ENCODE measurements around the gene ICAM1. TPM values are rescaled to one million over a fixed set of nuclear protein-coding genes. Genes with fewer than 3 reads are reported as not detected.

ICAM1 gene
- total and polyA plus RNA-seq, 9 donors, result 12.1 to 116 (median 18.7) TPM

DNA sequence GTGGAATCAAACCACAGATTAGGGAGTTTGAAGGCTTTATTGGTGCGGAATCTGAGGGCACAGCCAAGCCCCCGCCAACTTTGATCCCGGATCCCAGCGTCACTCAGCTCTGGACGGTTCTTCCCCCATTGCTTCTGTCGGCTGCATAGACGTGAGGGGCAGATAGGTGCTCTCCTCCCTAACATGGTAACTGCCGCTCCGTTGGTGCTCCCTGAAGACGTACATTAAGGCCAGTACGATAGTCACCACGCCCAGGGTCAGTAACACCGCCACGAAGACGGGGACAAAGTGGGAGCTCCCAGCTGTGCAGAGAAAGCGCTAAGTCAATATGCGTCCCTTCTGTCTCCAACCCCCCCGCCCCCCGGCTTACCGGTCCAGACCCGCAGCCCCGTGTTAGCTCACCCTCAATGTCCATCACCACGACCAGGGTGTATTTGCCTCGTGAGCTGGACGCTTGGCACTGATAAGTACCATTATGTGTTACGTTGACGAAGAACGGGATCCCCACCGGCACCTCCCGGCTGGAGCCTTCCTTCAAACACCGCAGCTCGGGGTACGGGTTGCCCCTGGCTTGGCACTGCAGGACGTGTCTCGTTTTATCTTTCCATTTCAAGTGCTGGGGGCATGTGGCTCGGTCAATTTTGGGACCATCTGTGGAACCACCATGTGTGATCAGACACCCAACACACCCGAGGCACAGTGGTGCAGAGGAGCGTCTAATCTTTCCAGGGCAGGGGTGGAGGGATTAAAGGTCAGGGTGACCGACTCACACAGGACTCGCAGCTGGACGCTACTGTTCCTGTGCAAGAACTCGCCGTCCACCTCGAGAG is 63.1 kb downstream of the ICAM1 start:
- WGBS, 3 donors, result 0 to 10% (median 2%) methylated on average over 36 to 44 of the region's 44 CpGs
- DNase-seq, result peak in 1 of 5 donors; percentile 53
- Histone ChIP-seq H3K4me1 (ENCODE audit: insufficient read depth) (peaks cover 12% of the 10 kb centered on the region), H3K4me3 (peak overlapping the region; percentile 91), H3K27ac (peak overlapping the region in 1 of 2 donors; percentile 89), H3K36me3 (no peaks in the 10 kb centered on the region), H3K9me3 (no peaks in the 10 kb centered on the region), H3K27me3 (no peaks in the 10 kb centered on the region)
- TF ChIP-seq EP300 (IDR thresholded peaks at IDR 0.05) (no peak), POLR2A (IDR thresholded peaks at IDR 0.05) (no peak)
- TF ChIP-seq, protein P1, sequence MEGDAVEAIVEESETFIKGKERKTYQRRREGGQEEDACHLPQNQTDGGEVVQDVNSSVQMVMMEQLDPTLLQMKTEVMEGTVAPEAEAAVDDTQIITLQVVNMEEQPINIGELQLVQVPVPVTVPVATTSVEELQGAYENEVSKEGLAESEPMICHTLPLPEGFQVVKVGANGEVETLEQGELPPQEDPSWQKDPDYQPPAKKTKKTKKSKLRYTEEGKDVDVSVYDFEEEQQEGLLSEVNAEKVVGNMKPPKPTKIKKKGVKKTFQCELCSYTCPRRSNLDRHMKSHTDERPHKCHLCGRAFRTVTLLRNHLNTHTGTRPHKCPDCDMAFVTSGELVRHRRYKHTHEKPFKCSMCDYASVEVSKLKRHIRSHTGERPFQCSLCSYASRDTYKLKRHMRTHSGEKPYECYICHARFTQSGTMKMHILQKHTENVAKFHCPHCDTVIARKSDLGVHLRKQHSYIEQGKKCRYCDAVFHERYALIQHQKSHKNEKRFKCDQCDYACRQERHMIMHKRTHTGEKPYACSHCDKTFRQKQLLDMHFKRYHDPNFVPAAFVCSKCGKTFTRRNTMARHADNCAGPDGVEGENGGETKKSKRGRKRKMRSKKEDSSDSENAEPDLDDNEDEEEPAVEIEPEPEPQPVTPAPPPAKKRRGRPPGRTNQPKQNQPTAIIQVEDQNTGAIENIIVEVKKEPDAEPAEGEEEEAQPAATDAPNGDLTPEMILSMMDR (IDR thresholded peaks at IDR 0.05), result no peak
- intact Hi-C loops (cut with DNase I), result loop anchor here in 1 of 4 donors (5.0 kb wide), 1 partner anchor 48 kb away; the partner anchor contains the start of gene TYK2

DNA sequence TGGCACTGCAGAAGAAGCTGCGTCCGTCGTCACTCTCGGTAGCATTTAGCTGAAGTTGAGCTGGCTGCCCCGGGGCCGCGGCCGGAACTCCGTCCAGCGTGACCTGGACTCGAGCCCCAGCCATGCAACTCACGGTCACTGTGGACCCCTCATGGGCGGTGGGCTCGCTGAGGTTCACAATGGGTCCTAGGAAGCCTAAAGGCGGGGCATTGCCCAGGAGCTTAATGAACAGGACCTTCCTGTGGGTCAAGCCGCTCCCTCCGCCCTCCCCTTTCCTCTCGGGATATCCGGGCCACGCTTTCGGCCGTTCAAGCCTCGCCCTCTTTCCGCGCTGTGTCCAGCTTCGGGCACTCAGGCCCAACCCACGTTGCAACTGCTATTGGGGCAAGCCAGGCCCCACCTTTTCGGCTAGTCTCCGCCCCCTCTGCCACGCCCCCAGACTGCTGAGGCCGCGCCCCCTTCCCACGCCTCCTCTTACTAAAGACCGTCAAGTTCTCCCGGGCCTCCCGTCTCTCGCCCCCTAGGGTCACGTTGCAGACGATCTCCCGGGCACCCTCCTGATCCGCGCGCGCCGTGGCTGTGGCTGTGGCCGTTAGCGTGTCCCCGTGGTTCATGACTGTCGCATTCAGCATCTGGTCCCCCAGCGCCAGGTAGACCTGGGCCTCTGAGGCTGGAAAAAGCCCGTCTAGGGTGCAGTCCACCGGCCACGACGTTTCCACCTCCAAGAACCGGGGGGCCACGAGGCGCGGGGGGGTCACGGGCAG is 63.9 kb downstream of the ICAM1 start:
- H3K4me3 ChIP-seq, result peak overlapping the region; percentile 91
- intact Hi-C loops (cut with DNase I), result loop anchor here in 1 of 4 donors (5.0 kb wide), 1 partner anchor 48 kb away; the partner anchor contains the start of gene TYK2
- H3K4me1 ChIP-seq (ENCODE audit: insufficient read depth), result peaks cover 12% of the 10 kb centered on the region
- no peaks in the 10 kb centered on the region for H3K36me3 ChIP-seq
- TF ChIP-seq POLR2A (IDR thresholded peaks at IDR 0.05) (no peak), EP300 (IDR thresholded peaks at IDR 0.05) (no peak)
- TF ChIP-seq, protein P1 (IDR thresholded peaks at IDR 0.05), result no peak
- peak overlapping the region in 1 of 2 donors; percentile 63 for H3K27ac ChIP-seq
- 1 to 4% (median 3%) methylated on average over 48 to 59 of the region's 59 CpGs for WGBS, 3 donors
- peak; percentile 94 to 98 (median 97) for DNase-seq
- no peaks in the 10 kb centered on the region for H3K9me3 ChIP-seq
- H3K27me3 ChIP-seq, result no peaks in the 10 kb centered on the region

DNA sequence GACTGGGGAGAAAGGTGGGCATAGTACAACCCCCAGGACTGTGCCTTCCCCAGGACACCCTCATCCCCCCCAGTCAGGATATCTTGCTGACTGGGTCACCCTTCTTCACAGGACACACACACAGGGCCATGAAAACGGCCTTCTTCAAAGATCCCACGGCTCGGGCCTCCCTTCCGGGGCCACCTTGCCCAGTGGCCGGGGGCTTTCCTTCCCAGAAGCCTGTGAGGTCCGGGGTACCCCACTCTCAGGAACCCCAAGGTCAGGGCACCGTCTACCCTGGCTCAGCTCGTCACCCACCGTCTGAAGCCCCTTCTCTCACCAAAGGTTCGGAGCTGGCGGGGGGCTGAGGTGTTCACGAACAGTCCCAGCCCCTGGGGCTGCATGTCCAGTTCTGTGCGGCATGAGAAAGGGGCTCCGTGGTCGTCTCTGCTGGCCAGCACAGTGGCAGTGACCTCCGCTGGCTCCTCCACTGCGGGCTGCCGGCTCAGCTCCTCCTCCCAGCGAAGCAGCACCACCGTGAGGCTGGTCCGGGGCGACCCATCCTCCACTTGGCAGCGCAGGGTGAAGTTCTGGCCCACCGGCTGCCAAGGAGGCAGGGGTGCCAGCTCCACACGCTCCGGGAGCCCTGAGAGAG is 64.5 kb downstream of the ICAM1 start:
- no peak for TF ChIP-seq POLR2A (IDR thresholded peaks at IDR 0.05)
- TF ChIP-seq EP300 (IDR thresholded peaks at IDR 0.05), result no peak
- TF ChIP-seq, protein P1 (IDR thresholded peaks at IDR 0.05), result no peak
- H3K27ac ChIP-seq, result peak overlapping the region in 1 of 2 donors; percentile 14
- no peak overlapping the region for H3K4me3 ChIP-seq
- H3K36me3 ChIP-seq, result no peaks in the 10 kb centered on the region
- intact Hi-C loops (cut with DNase I), result no loop called here
- no peaks in the 10 kb centered on the region for H3K27me3 ChIP-seq
- H3K9me3 ChIP-seq, result no peaks in the 10 kb centered on the region
- 44 to 55% (median 51%) methylated on average over 25 to 26 of the region's 26 CpGs for WGBS, 3 donors
- peak in 3 of 5 donors; percentile 21 to 51 (median 44) for DNase-seq
- peaks cover 12% of the 10 kb centered on the region for H3K4me1 ChIP-seq (ENCODE audit: insufficient read depth)

Small RNAs within 50 kb of the gene (microRNA-seq; reads per million reads assigned to microRNA genes)
- gene MIR4322, result 0 reads per million in 3 donors

Small RNAs within 50 kb of the gene (small RNA-seq; reads per million reads assigned to genes)
- gene AC011511.1, result not detected
- gene AC011511.4, result not detected
- gene MIR4322, result not detected

Other genes starting within 250 kb of the ICAM1 start
- 10 to 100 TPM; 34.0 to 49.5 (median 40.2) TPM for gene SHFL, start 184.8 kb upstream of the ICAM1 start, total RNA-seq
- 10 to 100 TPM; 39.0 to 42.1 TPM for gene SHFL, start 184.8 kb upstream of the ICAM1 start, polyA plus RNA-seq
- under 1 TPM in 6 of 7 donors, not detected in 1; 0.15 to 0.80 (median 0.38) TPM for gene ANGPTL6, start 168.4 kb upstream of the ICAM1 start, total RNA-seq
- gene ANGPTL6, start 168.4 kb upstream of the ICAM1 start, polyA plus RNA-seq, result 1 to 10 TPM in 1 of 2 donors, under 1 TPM in 1; 0.10 to 1.4 TPM
- 10 to 100 TPM; 21.0 to 58.3 (median 44.4) TPM for gene PPAN, start 164.8 kb upstream of the ICAM1 start, total RNA-seq
- 10 to 100 TPM in 1 of 2 donors, 1 to 10 TPM in 1; 6.2 to 33.3 TPM for gene PPAN, start 164.8 kb upstream of the ICAM1 start, polyA plus RNA-seq
- 10 to 100 TPM in 5 of 7 donors, 1 to 10 TPM in 2; 5.5 to 18.5 (median 14.4) TPM for gene P2RY11, start 159.4 kb upstream of the ICAM1 start, total RNA-seq
- 1 to 10 TPM; 2.1 to 8.7 TPM for gene P2RY11, start 159.4 kb upstream of the ICAM1 start, polyA plus RNA-seq
- 100 to 1,000 TPM; 284 to 375 (median 298) TPM for gene EIF3G, start 151.2 kb upstream of the ICAM1 start, total RNA-seq
- 100 to 1,000 TPM; 293 to 311 TPM for gene EIF3G, start 151.2 kb upstream of the ICAM1 start, polyA plus RNA-seq
- 10 to 100 TPM; 28.1 to 74.2 (median 41.8) TPM for gene DNMT1, start 76.2 kb upstream of the ICAM1 start, total RNA-seq
- gene DNMT1, start 76.2 kb upstream of the ICAM1 start, polyA plus RNA-seq, result 10 to 100 TPM; 19.8 to 60.2 TPM
- gene S1PR2, start 39.8 kb upstream of the ICAM1 start, total RNA-seq, result 10 to 100 TPM in 4 of 7 donors, 1 to 10 TPM in 3; 3.6 to 25.9 (median 12.7) TPM
- 1 to 10 TPM; 4.9 to 5.1 TPM for gene S1PR2, start 39.8 kb upstream of the ICAM1 start, polyA plus RNA-seq
- 10 to 100 TPM; 42.2 to 73.3 (median 58.9) TPM for gene MRPL4, start 18.9 kb upstream of the ICAM1 start, total RNA-seq
- 10 to 100 TPM in 1 of 2 donors, 1 to 10 TPM in 1; 4.7 to 60.6 TPM for gene MRPL4, start 18.9 kb upstream of the ICAM1 start, polyA plus RNA-seq
- 1 to 10 TPM in 2 of 7 donors, under 1 TPM in 5; 0.26 to 3.3 (median 0.60) TPM for gene ICAM4, start 15.8 kb downstream of the ICAM1 start, total RNA-seq
- gene ICAM4, start 15.8 kb downstream of the ICAM1 start, polyA plus RNA-seq, result under 1 TPM; 0.17 to 0.29 TPM
- 10 to 100 TPM in 3 of 7 donors, 1 to 10 TPM in 1, under 1 TPM in 3; 0.51 to 16.1 (median 2.5) TPM for gene ICAM5, start 18.8 kb downstream of the ICAM1 start, total RNA-seq
- under 1 TPM in 1 of 2 donors, not detected in 1; 0.11 TPM for gene ICAM5, start 18.8 kb downstream of the ICAM1 start, polyA plus RNA-seq
- gene ZGLP1, start 38.7 kb downstream of the ICAM1 start, total RNA-seq, result 1 to 10 TPM; 2.6 to 5.6 (median 3.0) TPM
- 1 to 10 TPM in 1 of 2 donors, under 1 TPM in 1; 0.27 to 4.5 TPM for gene ZGLP1, start 38.7 kb downstream of the ICAM1 start, polyA plus RNA-seq
- gene FDX2, start 44.9 kb downstream of the ICAM1 start, total RNA-seq, result 10 to 100 TPM; 11.1 to 23.6 (median 13.2) TPM
- 10 to 100 TPM in 1 of 2 donors, 1 to 10 TPM in 1; 2.5 to 16.8 TPM for gene FDX2, start 44.9 kb downstream of the ICAM1 start, polyA plus RNA-seq
- gene RAVER1, start 62.4 kb downstream of the ICAM1 start, total RNA-seq, result 10 to 100 TPM; 13.1 to 50.7 (median 41.0) TPM
- 10 to 100 TPM in 1 of 2 donors, 1 to 10 TPM in 1; 1.3 to 18.2 TPM for gene RAVER1, start 62.4 kb downstream of the ICAM1 start, polyA plus RNA-seq
- 10 to 100 TPM in 1 of 7 donors, 1 to 10 TPM in 6; 2.2 to 10.9 (median 3.6) TPM for gene ICAM3, start 68.5 kb downstream of the ICAM1 start, total RNA-seq
- gene ICAM3, start 68.5 kb downstream of the ICAM1 start, polyA plus RNA-seq, result 1 to 10 TPM; 3.9 to 4.3 TPM
- gene TYK2, start 109.5 kb downstream of the ICAM1 start, total RNA-seq, result 100 to 1,000 TPM in 1 of 7 donors, 10 to 100 TPM in 6; 55.4 to 118 (median 81.6) TPM
- gene TYK2, start 109.5 kb downstream of the ICAM1 start, polyA plus RNA-seq, result 10 to 100 TPM; 62.7 to 73.2 TPM
- gene CDC37, start 132.4 kb downstream of the ICAM1 start, total RNA-seq, result 100 to 1,000 TPM in 5 of 7 donors, 10 to 100 TPM in 2; 81.3 to 123 (median 113) TPM
- 100 to 1,000 TPM; 117 to 180 TPM for gene CDC37, start 132.4 kb downstream of the ICAM1 start, polyA plus RNA-seq
- gene PDE4A, start 149.4 kb downstream of the ICAM1 start, total RNA-seq, result 1 to 10 TPM in 6 of 7 donors, under 1 TPM in 1; 0.71 to 4.8 (median 3.0) TPM
- gene PDE4A, start 149.4 kb downstream of the ICAM1 start, polyA plus RNA-seq, result 1 to 10 TPM; 2.1 to 2.6 TPM
- gene KEAP1, start 232.2 kb downstream of the ICAM1 start, total RNA-seq, result 10 to 100 TPM; 29.6 to 61.7 (median 51.7) TPM
- gene KEAP1, start 232.2 kb downstream of the ICAM1 start, polyA plus RNA-seq, result 10 to 100 TPM; 38.5 to 40.4 TPM
- under 1 TPM in 6 of 7 donors, not detected in 1; 0.12 to 0.57 (median 0.32) TPM for gene S1PR5, start 246.3 kb downstream of the ICAM1 start, total RNA-seq
- 1 to 10 TPM in 1 of 2 donors, under 1 TPM in 1; 0.33 to 1.4 TPM for gene S1PR5, start 246.3 kb downstream of the ICAM1 start, polyA plus RNA-seq

Data from ovary (tissue), 9 donors.